ENCODE results near the gene AKAP13. TPM values are rescaled to one million over a fixed set of nuclear protein-coding genes. Genes with fewer than 3 reads are reported as not detected.

Gene AKAP13
- total RNA-seq, 1 experiment from 2014 or later, result 55.3 TPM

DNA sequence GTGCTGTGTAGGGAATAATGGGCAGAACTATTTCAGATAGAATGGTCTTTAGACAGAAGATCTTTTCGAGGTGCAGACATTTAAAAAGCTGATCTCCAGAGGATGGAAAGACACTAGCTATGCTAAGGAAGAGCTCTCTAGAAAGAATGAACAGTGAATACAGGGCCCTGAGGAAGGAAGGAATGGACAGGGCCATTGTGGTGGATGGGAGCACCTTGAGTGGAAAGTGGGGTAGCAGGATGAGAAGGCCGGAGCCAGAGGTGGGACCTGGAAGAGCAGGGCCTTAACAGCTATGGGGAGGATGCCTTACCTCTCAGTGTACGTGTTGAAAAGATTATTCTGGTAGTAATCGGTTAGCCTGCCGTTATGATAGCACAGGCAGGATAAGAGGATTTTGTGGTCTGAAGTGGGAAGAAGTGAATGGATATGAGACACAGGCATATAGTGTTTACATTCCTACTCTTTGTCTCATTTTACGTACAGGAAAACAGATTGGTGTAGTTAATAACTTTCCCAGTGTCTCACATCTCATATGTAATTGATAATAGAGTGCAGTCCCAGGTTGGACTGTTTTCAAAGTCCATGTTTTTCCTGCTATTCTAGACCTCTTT lies 241.9 kb downstream of the AKAP13 start:
- DNase-seq (ENCODE audit: low read depth), result no peak

DNA sequence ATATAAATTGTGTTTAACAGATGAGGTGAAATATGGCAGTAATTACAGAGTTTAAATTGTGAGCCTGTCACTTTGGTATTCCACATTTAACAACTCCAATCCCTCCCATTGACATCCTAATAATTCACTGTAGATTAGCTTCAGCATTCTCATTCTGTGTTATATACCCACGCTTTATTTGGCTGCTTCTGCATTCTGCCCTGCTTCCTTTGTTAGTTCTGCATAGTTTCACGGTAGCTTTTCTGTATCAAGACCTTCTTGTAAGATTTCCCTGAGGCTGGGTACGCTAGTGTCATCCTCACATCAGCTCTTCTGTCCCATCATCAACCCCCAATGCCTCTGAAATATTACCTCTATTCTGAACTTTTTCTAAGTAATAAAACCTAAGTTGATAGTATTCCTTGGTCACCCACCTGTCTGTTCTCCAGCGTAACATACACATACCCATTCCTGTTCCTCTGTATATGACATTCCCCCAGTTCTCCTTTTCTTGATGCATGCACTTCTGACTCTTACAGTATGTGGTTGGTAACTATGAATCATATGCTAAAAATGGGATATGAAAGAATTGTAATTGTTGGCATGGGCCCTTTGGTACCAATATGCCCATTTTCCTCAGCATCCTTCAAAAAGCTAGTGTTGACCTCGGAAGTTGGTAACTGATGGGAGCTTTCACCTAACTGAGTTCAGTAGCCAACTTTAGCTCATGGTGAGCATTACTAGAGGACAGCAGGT lies 243.1 kb downstream of the AKAP13 start:
- peak; percentile 74 for DNase-seq (ENCODE audit: low read depth)

DNA sequence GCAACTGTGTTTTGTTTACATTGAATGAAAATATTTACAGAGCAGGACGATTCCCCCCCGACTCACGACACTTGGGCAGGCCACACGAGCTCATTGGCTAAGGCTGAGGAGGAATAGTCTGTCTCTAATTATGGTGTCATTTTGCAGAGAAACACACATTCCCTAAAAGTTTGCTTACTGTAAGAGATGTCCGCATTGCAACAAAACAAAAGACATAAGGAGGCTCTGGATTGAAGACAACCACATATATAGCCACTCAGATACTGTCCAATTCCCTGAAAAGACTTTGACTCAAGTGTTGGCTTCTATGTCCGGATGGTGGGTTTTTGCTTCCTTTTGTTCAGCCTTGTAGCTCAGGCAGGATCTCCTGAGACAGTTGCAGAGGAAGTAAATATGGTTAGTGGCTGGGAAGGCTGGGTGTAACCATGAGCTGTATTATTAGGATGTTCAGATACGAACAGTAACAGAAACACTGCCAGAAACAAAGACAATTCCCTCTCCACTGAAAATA lies 243.9 kb downstream of the AKAP13 start:
- peak; percentile 48 for DNase-seq (ENCODE audit: low read depth)

DNA sequence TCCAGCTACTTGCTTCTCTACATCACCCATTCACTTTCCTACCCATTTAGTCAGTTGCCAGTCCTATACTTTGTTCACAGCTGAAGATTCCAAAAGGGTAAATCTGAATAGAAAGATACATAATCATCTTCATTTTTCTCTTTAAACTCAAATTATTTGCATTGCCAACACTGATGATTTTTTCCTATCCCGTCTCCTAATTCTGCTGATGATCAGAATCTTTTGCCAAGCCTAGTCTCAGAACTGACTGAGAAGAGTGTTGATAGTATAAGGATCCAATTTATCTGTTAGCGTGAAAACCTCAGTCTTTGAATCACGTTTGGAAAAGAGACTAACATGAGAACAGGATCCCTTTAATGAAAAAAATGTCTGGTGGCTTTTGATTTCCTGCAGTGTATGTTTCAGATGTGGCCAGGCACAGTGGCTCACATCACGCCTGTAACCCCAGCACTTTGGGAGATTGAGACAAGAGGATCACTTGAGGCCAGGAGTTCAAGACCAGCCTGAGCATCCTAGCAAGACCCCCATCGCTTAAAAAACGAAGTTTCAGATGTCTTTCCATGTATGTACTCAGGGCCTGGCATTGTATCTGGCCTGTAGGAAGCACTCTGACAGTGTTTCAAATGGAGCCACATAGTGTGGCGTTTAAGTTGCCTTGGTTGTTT lies 244.9 kb downstream of the AKAP13 start:
- no peak for DNase-seq (ENCODE audit: low read depth)

DNA sequence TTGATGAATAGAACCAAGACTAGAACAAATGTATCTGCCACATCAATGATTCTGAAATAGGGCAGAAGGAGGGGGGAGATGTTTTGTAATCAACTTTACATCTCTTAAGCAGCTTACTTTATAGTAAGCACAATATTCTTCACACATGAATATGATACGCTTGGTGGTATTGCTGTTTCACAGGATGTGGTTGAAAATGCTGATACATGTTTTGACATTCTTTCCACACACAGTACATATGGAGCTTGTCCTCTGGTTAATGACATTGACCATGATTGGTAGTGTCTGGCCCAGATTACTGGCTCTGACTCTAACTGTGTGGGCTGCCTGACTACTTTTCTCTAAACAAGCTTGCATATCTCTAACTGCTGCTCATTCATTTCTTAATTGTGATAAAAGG lies 245.5 kb downstream of the AKAP13 start:
- DNase-seq (ENCODE audit: low read depth), result peak; percentile 57

DNA sequence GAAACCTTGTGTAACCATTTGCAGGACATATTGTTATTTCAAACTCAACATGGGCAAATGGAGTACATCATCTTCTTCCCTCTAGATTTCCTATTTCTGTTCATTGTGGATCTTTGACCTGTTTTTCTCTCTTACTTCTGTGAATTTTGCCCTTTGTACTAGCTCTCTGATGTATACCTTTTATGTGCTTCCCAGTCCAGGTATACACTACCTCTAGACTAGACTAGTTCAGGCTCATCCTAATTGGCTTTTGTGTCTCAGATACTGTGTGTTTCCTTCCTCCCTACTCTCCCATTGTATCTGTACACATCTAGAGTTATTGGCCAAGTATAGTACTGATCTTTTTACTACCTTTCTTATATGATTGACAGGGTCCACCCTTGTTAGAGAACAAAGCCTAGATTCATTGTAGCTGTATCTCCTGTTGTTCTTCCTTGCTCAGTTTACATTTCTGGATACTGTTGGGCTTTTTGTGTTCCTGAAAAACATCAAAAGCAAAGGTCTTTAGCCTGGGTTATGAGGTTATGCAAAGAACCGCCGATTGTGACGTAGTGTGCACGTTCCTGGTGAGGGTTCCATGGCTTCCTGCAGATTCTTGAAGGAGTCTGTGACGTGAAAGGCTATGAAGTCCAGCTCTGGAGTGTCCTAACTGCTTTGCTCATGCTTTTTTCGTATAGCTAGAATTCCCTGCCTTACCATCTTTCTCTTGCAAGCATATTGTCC lies 247.0 kb downstream of the AKAP13 start:
- DNase-seq (ENCODE audit: low read depth), result no peak

DNA sequence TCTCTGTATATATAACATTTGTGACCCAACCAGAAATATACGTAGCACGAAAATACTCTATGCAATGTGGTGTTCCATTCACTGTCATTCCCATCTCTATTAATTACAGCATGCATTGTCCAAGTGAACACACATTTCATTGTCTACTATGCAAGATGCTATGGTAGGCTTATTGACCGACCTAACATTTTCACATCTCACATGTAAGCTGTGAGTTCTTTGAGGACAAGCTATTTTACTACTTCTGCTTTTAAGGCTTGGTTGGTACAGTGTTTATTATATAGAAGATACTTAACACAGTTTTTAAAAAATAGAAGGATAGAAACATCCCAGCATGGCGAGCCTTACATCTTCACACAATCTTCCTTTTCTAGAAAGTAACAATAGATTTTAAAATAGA lies 249.9 kb downstream of the AKAP13 start:
- DNase-seq (ENCODE audit: low read depth), result no peak

DNA sequence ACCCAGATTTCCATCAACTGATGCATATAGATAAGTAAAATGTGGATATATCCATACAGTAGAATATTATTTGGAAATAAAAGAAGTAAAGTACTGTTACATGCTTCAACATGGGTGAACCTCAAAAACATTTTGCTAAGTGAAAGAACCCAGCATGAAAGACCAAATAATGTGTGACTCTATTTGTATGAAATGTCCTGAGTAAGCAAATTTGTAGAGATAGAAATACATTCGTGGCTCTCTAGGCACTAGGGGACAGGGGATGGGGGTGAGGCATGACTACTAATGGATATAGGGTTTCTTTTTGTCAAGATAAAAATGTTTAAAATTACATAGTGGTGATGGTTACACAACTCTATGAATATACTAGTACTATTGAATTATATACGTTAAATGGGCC lies 250.6 kb downstream of the AKAP13 start:
- DNase-seq (ENCODE audit: low read depth), result no peak

DNA sequence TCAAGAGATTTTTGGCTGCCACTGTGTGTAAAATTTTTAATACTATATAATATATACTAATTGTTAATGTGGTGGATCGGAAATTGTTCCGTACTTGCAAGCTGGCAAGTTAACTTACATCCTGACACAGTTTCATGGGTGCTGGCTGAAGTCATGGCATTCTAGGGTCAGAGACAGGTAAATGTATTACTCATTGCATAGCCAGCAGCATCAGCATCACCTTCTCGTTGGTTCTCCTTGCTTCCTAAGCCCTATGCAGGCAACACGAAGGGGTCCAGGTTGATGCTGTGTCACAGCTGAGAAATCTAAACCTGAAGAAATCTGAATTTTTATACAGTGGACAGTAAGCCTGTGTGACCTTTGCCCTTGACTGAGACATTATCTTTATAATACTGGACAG lies 251.6 kb downstream of the AKAP13 start:
- no peak for DNase-seq (ENCODE audit: low read depth)

DNA sequence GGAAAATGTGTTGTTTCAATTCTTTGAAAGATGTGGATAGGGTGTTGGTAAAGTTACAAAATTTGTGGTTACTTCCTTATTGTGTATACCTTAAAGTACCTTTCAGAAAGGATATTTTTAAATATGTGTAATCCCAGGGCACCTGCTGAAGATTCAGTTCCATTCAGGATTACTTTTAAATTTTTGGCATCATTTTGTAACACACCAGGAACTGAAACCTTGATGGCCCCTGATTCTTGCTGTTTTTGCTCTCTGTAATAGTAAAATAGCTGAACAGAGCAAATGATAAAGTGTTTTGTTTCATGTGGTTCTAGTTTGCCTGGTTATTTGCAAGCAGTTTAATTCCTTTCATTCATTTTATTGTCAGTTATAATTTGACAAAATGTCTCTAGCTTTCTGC lies 253.5 kb downstream of the AKAP13 start:
- no peak for DNase-seq (ENCODE audit: low read depth)

DNA sequence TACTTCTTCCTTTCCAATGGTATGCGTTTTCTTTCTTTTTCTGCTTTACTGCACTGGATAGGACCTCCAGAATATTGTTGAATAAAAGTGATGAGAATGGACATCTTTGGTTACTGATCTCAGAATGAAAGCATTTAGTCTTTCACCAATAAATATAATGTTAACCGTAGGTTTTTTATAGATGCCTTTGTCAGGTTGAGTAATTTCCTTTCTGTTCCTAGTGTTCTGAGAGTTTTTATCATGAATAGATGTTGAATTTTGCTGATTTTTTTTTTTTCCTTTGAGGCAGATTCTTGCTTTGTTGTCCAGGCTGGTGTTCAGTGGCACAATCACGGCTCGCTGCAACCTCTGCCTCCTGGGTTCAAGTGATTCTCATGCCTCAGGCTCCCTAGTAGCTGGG lies 255.9 kb downstream of the AKAP13 start:
- no peak for DNase-seq (ENCODE audit: low read depth)

DNA sequence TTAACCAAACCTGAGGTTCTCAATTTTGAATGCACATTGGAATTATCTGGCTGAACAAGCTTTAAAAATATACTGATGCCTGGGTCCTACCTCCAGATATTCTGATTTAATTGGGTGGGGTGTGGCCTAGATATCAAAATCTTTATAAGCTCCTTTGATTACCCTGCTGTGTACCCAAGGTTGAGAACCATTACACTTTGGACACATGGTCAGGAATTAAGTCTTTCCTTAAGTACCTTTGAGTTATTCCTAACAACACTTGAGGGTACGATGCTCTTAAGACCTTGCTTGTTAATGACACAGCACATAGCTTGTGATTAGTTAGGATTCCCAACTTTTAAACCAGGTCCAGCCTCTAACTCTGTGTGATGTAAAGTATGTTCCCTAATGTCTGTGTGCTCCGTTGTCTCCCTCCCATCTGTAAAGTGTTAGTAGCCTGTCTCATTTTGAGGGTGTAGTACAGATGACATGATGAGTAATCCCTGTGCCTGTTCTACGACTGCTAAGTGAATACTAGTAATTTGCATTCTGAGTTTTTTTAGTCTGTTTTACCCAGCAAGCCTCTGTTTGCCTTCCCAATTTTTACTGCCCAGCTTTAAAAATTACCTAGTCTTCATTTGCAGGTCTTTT lies 259.5 kb downstream of the AKAP13 start:
- peak; percentile 64 for DNase-seq (ENCODE audit: low read depth)

DNA sequence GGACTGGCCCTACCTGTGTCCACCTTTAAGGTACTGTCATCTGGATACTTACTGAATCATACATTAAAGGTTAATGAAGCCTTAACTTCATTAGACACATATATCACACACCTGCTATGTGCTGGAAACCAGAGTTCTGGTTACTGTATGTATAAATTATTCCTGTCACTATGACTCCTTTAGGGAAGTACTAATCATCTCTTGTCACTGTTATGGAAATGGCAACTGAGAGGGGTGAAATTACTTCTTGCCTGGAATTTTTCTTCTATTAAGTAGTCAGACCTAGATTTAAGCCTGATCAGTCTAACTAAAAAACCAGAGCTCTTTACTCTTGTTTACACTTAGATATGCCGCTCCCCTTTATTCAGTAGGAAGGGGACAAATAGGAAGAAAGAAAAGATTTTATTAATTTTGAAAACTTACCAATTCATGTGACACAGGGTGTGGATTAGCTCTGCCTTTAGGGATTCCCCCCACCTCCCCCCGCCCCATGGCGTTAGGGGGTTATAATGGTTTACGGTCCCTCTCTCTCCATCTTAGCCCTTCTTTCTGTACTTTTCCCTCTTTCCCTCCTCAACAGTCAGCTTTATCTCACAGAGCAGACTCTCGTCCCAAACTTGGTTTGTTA lies 261.8 kb downstream of the AKAP13 start:
- DNase-seq (ENCODE audit: low read depth), result no peak

DNA sequence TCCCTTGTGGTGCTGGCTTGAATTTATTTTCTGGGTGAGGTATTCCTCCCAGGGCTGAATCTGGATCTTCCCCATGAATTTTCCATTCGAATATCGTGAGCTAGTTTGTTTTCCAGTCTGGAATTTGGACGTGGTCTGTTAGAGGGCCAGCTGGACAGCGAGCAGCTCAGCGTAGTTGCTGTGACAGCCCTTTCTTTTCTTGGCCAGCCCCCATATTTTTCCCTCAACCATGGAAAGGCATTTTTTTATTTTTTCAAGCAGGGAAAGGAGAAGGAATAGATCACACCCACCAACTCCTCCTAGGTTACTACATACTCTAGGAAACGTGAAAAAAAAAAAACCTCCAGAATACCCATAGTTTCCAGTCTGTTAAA lies 262.3 kb downstream of the AKAP13 start:
- DNase-seq (ENCODE audit: low read depth), result no peak

DNA sequence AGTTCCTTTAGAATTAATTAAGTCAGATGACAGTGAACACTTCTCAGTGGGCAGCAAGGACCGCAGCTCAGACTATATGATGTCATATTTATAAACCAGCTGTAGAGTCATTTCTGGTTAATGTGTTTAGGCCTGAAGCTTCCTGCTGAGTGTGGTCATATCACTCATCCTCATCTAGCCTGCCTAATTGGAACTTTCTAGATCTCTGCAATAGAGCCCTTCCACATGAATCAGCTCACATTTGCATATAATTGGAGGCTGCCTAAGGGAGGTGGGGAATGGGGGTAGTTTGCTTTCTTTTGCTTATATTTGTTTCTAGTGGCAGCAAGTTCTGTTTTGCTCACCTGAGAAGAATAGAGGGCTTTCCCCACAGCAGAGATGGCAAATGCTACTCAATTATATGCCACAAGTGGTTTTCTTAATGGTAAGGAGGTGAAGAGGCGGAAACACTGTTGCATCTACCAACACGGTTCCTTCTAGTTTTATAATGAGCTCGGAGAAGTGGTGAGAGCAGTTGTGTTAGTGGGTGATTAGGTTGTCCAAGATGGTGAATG lies 266.2 kb downstream of the AKAP13 start:
- DNase-seq (ENCODE audit: low read depth), result peak; percentile 64

DNA sequence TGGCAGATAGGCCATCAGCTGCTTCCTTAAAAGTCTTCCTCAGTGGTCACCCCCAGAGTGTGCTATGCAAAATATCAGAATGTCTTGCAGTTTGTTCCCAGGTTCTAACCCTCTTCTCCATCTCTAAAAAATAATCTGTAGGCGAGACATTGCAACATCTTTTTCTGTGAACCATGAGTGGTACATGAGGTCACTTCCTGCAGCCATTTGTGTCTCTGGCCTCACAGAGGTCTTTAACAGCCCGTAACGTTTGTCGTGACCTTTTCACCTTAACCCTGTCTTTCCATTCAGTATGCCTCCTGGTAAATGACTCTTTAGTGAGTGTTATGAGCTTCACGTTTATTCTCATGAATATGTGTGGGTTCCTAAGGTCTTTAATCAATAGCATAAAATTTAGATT lies 269.0 kb downstream of the AKAP13 start:
- DNase-seq (ENCODE audit: low read depth), result peak; percentile 88

DNA sequence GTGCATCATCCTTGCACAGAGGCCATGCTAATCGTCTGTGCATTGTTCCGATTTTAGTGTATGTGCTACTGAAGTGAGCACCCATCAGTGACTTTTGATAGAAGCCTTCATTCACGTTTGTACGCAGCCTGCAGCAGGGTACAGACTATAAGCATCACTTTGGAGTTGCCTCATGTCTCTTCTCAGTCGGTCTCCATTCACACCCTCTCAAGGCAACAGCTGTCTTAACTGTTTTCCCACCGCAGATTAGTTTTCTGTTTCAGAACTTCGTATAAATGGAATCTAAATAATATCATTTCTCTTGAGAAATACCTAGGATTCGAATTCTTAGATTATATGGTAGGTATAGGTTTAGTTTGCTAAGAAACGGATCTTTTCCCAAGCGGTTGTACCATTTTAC lies 271.1 kb downstream of the AKAP13 start:
- peak; percentile 65 for DNase-seq (ENCODE audit: low read depth)

DNA sequence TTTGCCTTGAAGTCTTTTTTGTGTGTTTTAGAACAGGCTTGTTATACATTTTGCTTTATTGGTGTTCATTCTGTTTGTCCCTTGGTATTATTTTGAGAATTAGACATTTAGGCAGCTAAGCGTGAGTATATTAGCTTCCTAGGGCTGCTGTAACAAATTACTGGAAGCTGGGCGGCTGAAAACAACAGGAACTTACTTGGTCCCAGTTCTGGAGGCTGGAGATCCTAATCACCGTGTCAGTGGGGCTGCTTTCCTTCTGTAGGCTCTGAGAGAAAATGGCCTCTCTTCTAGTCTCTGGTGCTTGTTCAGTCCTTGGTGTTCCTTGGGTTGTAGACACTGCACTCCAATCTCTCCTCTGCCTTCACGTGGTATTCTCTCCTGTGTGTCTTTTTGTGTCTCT lies 272.1 kb downstream of the AKAP13 start:
- no peak for DNase-seq (ENCODE audit: low read depth)

DNA sequence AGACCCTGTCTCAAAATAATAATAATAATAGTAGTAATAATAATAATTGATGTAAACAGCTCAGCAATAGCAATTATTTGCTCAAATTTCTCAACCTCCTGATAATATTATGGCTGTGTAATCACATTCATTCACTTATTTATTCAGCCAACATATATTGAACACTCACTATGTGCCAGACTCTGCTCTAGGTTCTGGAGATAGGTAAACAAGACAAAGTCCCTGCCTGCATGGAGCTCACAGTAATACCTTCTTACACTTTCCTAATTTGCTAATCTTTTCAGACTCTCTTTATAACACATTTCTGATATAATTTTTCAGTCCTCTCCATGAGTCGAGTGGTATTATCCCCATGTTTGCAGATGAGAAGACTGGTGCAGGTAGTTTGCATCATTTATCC lies 276.7 kb downstream of the AKAP13 start:
- no peak for DNase-seq (ENCODE audit: low read depth)

DNA sequence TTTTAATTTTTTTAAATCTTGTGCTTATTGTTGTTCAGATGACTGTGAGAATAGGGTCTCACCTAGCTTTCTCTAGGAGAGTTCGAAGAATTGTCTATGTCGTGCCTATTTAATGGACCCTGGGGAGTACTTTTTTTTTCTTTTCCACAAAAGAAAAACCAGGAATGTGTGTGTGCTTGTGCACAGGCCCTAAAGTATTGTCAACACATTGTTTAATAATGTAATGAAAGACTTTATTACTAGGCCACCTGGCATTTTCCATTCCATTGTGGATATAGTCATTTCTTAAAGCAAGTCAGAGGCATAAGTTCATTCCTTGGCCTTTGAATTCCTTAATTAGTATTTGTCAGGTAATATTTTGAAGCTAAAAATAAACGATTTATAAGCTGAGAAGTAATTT lies 278.4 kb downstream of the AKAP13 start:
- DNase-seq (ENCODE audit: low read depth), result no peak

DNA sequence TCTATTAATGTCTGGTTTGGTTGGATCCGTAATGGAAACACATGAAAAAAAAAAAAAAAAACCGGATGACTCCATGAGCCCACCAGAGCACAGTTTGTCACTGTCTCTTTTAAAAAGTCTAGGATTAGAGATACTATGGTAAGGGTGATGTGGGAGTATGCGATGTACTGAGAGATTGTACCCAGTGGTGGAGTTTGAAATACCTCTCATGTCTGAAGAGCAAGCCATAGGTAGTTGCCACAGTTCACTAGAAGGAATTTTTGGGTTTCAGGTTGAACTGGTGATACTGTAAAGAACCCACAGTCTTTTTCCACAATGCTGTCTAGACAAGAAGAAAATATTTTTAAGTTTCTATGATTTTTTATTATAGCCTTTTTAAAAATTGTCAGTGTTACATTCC lies 281.5 kb downstream of the AKAP13 start:
- DNase-seq (ENCODE audit: low read depth), result no peak
